ENCODE measurements around the gene SHROOM2.

DNA sequence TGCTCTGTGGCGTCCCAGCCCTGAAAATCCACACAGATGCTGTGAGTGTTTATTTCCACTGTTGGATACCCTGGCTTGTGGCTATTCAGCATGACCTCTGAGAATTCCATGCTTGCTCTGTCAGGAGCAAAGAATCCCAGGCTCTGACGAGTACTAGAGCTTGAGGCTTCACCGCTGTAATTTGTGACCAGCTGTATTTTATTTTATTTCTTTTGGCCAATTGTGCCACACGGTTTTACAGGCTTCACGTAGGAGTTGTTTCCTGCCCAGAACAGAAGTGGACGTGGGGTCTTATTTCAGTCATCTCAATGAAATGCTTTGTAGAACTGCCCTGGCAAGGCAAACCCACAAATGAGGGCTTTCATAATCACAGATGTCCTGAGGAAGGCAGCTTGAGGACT, 111.5 kb downstream of the SHROOM2 start:
- TF ChIP-seq CTCF (IDR thresholded peaks at IDR 0.05 in 2 of 3, conservative IDR thresholded peaks at IDR 0.05 in 1 of 3; ENCODE audit: borderline replicate concordance in 1 of 3, insufficient read depth in 1 of 3, low read depth in 2 of 3, low read length in 2 of 3), result no peak
- no peak for TF ChIP-seq SP1 (IDR thresholded peaks at IDR 0.05; ENCODE audit: low read depth)
- no peak for TF ChIP-seq RAD21 (IDR thresholded peaks at IDR 0.05; ENCODE audit: low read depth)
- TF ChIP-seq, protein P1, sequence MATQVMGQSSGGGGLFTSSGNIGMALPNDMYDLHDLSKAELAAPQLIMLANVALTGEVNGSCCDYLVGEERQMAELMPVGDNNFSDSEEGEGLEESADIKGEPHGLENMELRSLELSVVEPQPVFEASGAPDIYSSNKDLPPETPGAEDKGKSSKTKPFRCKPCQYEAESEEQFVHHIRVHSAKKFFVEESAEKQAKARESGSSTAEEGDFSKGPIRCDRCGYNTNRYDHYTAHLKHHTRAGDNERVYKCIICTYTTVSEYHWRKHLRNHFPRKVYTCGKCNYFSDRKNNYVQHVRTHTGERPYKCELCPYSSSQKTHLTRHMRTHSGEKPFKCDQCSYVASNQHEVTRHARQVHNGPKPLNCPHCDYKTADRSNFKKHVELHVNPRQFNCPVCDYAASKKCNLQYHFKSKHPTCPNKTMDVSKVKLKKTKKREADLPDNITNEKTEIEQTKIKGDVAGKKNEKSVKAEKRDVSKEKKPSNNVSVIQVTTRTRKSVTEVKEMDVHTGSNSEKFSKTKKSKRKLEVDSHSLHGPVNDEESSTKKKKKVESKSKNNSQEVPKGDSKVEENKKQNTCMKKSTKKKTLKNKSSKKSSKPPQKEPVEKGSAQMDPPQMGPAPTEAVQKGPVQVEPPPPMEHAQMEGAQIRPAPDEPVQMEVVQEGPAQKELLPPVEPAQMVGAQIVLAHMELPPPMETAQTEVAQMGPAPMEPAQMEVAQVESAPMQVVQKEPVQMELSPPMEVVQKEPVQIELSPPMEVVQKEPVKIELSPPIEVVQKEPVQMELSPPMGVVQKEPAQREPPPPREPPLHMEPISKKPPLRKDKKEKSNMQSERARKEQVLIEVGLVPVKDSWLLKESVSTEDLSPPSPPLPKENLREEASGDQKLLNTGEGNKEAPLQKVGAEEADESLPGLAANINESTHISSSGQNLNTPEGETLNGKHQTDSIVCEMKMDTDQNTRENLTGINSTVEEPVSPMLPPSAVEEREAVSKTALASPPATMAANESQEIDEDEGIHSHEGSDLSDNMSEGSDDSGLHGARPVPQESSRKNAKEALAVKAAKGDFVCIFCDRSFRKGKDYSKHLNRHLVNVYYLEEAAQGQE (IDR thresholded peaks at IDR 0.05; ENCODE audit: low read depth), result no peak
- TF ChIP-seq YY1 (IDR thresholded peaks at IDR 0.05; ENCODE audit: extremely low read depth, insufficient replicate concordance, low read depth, low read length), result no peak
- no peak for TF ChIP-seq POLR2A (IDR thresholded peaks at IDR 0.05; ENCODE audit: borderline replicate concordance, extremely low read depth, insufficient read depth, insufficient read length)
- TF ChIP-seq EZH2 (IDR thresholded peaks at IDR 0.05), result no peak
- no peak for TF ChIP-seq ZNF274 (IDR thresholded peaks at IDR 0.05; ENCODE audit: low read depth, low read length)

Measured in HCT116 (cell line).